Stimulated activated CD8-positive, alpha-beta memory T cell treated with anti-CD3 and anti-CD28 coated beads, Interleukin-4, amount 100 ng/mL, for 48 hours (primary cell): ENCODE results near the gene ABO.
A peak's percentile ranks its signal among the peaks of the same experiment; 100 is the strongest.
"Not testable (repeated sequence)": the region's sequence is repeated elsewhere in the genome, so short reads cannot be mapped to it uniquely, and the experiment has no call there.

Source experiments
- DNase-seq: peaks from one replicate; pipeline ENCODE4 v3.0.0-alpha.2; 2020

Gene ABO

DNA sequence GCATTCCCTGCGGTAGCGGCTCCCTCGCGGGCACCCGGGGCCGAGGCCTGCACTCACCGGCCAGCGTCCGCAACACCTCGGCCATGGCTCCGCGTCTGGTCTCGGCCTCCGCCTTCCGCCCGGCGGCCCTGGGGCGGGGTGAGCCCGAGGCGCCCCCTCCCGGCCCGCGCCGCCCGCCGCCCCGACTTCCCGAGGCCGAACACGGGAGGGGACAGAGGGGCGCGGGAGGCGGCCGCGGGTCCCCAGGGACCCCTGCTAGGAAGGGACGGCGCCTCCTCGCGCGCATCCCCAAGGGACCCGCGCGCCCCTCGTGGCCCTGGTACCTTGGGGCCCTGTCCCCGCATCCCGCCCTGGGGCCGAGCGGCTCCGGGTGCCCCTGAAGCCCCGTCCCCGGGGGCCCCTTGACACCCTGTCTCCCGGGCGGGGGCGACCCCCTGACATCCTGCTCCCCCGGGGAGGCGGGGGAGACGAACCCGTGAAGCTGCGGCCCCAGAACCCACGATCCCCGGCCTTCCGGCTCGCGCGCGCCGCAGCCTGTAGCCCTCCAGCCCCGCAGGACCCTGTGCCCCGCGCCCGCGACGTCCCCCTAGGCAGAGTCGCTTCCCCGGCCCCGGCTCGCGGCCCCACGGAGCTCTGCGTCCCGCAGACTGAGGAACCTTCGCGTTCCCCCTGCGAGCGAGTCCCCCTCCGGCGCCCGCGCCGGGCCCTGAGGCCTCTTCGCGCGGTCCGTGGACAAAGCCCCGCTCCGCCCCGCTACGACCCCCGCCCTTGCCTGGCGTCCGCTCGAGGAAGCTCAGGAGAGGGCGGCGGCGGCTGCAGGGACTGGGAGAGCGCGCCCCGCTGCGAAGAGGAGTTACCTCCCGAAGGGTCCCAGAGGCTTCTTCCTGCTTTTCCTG, at the start of gene ABO:
ABO (minus strand) TSS at position 97 of the 896 bp plus-strand sequence.
- DNase-seq, result peak; percentile 20

DNA sequence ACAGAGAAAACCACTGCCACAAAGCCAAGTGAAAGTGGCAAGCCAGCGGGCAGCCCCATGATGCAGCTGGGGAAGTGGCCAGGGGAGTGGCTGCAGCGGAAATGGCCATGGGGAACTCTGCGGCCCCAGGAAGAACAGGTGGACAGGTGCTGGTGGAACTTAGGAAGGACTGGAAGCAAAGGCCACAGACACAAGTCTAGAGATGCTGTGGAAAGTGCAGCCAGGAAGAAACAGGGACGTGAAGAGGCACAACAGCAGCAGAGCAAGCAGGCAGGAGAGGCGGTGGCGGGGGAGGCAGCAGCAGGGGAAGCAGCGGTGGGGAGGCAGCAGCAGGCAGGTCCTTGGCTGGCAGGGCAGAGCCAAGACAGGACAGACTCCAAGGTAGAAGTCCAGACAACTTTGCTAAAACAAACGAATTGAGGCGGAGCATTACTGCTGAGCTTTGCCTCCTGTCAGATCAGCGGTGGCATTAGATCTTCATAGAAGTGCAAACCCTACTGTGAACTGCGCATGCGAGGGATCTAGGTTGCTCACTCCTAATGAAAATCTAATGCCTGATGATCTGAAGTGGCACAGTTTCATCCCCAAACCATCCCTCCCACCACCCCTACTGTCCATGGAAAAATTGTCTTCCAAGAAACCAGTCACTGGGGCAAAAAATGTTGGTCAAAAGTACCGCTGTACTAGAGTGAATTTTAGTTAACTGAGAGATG, 49.1 kb upstream of the ABO start:
- DNase-seq, result no peak

DNA sequence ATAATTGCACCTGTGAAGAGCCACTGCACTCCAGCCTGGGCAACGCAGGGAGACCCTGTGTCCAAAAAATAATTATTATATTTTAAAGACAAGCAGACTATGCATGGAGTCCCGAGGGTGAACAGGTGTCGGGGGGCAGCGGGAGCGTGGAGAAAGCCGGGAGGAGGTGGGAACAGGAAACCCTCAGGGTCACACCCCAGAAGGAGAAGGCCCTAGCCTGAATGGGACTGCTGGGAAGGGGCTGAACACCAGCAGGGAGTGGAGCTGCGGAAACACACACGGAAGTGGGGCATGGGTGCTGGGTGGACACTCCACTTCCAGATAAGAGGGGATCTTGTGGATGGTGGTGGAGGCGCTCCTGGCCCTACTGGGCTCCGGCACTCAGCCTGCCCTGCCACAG, 48.2 kb upstream of the ABO start:
- no peak for DNase-seq

DNA sequence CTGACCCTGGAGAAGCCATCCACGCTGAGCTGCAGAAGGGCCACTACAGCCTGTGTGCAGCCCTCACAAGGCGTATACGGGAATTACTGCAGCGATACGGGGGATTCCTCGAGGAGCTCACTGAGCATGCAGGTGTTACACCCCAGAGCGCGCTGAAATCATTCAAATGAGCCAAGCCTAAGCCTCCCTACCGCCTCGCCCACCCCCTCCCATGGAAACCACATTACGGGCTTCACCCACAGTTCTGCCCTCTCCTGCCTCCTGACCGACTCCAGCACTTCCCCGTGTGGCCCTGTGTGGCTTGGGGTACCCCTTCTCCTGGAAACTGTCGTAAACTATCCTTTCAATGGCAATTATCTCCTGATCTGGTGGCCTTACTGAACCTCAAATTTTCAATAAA, 47.7 kb upstream of the ABO start:
- no peak for DNase-seq

DNA sequence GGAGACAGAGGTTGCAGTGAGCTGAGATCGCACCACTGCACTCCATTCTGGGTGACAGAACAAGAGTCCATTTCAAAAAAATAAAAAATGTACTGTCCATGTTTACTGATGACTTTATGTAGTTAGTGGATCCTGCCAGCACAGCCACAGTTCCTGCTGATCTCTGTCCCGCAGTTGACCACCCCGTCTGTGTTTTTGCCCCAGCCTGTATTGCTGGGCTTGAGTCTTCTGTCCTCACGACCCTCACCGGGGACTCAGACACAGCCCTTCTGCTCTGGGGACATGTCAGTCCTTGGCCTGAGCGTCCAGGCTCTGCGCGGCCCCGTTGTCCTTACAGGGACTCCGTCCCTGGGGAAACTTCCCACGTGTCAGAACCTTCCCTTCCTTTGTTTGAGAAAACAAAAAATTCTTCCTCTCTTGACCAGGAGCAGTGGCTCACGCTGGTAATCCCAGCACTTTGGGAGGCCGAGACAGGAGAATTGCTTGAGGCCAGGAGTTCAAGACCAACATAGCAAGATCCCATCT, 46.5 kb upstream of the ABO start:
- no peak for DNase-seq

DNA sequence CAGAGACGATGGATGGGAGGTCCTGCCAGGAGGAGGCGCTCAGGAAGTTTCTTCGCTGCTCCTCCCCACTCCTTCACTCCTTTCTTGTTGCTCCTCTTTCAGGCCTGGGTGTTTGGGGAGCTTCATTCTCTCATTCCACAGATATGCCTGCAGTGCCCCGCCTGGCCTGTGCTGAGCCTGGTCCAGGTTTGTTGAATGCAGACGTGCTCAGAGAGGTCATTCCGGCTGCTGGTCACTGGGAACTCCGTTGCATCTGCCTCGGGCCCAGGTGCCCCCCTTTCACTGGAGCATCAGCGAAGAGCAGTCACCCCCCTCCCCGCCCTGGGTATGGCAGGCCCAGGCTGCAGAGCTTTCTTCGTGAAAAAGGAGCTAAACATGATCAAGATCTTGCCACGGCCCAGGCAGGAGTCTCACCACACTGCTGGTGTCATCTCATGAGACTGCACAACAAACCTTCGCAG, 45.5 kb upstream of the ABO start:
- DNase-seq, result no peak

DNA sequence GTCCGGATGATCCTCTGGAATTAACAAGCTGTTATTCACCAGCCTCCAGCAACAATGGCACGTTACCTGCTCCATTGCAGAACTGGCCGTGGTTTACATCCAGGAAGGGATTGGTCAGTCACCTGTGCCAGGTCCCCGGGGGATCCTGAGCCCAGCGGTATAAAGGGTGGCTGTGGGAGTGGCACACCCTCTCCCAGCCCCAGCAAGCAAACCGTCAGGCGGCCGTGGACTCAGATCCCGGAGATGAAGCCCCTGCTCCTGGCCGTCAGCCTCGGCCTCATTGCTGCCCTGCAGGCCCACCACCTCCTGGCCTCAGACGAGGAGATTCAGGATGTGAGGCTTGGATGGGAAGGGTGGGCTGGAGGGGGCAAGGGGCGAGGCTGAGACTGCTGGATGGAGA, 42.5 kb upstream of the ABO start:
- not testable (repeated sequence) for DNase-seq

DNA sequence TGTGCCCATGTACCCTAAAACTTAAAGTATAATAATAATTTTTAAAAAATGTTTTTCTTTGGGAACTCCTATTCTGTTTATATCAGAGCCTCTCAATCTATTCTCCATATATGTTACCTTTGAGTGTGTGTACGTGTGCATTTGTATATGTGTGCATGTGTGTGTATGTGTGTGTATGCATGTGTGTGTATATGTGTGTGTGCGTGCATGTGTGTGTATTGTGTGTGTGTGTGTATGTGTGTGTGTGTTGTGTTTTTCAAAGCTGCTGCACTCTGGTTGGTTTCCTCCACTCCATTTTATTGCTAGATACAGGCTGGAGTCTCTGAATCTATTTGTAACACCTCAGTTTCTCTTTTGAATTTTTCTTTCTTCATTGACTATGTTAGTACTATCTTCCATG, 41.0 kb upstream of the ABO start:
- no peak for DNase-seq

DNA sequence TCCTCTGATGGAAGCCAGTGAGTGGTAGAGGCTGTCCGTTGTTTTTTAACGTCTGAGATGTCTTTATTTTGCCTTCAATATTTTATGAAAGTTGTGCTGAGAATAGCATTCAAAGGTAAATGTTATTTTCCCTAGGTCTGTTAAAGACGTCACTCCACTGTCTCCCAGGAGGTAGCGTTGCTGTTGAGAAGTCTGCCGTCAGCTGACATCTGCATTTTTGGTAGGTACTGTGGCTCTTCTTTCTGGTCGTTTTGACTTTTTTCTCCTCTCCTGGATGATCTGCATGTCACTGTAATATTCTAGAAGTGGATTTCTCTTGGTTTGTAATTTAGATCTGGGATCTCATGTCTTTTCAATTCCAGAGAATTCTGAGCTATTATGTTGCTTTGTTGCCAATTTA, 34.6 kb upstream of the ABO start:
- no peak for DNase-seq

DNA sequence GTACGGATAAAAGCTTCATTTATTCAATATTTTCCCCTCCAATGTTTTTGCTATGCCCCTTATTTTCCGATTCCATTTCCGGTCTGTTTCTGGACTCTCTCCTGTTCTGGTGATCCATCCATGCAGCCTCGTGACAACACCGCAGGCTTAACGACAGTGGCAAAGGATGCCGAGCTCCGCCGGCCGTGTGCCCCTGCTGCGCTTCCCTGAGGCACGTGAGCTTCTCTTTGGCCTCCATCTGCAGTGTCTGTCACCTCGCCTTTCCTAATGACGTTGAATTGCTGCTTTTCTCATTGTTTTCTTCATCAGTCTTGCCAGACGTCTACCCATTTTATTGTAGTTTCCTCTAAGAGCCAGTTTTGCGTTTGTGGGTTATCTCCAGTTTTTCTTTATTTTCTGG, 32.3 kb upstream of the ABO start:
- no peak for DNase-seq

DNA sequence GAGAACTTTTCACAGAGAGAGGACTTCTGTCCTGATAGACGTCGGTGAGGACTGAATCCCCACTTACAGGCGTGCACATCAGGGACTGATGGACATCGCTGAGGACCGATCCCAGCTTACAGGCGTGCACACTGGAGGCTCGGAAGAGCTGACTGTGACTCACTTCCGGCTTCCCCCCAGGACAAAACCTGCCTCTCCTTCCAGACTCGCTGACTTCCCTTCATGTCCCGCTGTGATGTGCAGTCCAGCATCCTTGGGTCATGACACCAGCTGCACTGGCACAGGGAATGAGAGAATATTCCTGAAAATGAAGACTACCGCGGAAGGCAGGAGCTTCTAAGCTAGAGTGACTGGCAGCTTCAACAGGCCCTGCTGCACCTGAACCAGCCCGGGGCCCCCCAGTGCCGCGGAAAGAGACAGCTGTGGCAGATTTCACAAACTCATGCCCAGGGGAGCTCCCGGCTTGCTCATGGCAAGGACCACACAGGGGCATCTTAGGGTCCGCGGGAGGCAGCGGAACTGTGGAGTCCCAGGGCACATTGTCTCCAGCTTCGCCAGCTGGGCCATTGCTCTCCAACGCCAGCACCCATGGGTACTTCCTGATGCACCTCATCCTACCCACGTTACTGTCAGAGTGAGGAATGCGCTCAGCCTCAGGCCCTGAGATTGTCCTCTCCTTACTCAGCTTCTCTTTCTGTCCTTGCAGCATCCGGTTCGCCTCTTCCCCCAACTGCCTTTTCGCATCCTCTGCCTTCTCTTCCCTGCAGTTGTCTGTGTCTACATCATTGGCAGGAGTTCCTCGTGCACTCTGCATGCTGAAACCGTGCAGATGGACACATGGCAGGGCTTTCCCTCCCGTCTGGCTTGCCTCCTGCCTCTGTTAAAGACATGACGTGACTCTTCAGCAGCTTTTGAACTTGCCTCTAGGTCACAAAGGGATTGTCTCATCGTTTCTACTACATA, 31.5 kb upstream of the ABO start:
- DNase-seq, result no peak

DNA sequence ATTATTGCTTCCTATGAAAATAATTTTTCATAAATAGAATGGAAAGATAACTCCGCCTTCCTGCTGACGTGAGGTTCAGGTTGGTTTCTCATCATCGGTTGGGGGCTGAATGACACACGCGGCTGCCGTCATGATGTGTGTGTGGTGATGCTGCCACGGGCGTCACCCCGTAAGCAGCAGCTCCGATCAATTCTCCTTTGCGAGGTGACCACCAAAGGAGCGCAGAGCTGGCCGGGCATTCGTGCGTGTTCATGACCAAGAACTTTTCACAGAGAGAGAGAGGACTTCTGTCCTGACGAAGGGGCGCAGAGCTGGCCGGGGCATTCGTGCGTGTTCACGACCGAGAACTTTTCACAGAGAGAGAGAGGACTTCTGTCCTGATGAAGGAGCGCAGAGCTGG, 30.7 kb upstream of the ABO start:
- DNase-seq, result no peak

DNA sequence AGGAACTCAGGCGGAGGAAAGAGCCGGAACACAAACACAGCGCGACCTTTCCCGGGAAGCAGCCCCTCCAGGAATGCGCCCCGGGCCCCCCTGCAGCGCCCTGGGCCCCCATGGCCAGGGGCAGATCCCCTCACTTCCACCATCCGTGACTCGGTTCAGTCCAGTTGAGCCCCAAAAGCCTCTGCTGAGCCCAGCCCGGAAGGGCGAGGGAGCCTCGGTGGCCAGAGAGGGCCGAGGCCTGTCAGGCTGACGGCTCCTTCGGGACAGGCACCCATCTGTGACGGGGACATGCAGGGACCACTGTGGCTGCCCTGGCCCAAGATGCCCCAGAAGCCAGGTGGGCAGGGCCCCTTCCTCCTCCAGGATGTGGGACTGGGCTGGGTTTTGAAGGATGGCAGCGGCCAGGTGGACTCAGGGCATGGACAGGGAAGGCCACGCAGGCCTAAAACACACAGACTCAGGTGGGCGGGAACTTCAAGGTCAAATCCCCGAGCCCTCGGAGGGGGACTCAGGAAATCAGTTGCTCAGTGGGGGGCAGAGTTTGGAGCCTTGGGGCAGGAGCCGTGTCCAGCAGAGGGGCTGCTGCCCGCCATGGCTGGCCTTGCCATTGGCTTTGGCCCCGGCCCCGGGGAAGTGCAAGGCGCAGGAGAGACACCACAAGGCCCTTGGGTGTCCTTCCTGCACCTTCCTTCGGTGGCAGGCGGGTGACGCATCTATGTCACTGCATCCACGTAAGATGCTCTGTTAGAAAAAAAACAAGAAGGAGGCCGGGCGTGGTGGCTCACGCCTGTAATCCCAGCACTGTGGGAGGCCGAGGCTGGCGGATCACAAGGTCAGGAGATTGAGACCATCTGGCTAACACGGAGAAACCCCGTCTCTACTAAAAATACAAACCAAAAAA, 29.7 kb upstream of the ABO start:
- no peak for DNase-seq

DNA sequence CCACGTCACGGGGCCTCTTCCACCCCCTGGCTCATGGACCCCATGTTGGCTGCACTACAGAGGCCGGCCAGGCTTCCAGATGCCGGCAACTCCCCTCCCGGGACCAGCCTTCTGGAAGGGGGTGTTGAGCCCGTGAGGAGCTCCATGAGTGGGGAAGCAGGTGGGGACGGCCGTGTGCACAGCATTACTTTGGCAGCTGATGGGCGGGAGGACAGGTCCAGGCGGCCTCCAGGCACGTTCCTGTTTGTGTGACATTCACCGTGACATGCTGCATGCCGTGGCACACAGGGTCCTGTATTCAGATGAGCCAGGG, 29.1 kb upstream of the ABO start:
- no peak for DNase-seq

DNA sequence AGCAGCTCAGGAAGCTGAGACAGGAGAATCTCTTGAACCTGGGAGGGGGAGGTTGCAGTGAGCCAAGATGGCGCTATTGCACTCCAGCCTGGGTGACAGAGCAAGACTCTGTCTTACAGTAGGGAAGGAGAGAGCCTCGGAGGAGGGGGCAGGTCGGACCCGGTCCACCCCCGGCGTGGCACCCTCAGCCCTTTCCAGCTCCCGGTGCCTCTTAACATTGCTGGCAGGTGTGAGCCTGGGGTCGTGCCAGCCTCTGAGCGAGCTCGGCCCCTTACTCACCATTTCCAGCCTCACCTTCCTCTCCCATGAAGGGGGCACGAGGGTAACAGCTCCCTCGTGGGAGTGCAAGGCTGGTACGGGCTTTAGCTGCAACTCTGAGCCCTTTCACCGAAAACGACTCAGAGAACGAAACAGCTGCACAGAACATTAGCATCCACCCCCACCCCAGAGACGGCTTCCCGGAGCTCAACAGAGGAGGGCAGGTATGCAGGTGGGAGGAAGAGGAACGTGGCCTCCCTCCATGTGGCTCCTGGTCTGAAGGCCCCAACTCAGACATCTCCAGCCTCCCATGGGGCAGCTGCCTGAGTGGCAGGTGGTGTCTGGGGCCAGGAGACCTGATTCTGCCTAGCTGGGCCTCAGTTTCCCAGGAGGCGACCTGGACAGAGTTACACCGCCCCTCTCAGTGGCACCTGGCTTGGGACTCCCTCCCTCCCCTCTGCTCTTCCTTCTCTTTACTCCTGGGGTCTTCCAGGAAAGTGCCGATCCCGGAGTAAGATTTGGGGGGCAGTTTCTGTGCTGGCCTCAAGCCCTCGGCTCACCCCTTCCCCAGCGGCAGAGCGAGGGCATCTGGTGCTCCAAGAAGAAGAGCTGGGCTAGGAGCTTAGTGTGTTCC, 28.5 kb upstream of the ABO start:
- no peak for DNase-seq

DNA sequence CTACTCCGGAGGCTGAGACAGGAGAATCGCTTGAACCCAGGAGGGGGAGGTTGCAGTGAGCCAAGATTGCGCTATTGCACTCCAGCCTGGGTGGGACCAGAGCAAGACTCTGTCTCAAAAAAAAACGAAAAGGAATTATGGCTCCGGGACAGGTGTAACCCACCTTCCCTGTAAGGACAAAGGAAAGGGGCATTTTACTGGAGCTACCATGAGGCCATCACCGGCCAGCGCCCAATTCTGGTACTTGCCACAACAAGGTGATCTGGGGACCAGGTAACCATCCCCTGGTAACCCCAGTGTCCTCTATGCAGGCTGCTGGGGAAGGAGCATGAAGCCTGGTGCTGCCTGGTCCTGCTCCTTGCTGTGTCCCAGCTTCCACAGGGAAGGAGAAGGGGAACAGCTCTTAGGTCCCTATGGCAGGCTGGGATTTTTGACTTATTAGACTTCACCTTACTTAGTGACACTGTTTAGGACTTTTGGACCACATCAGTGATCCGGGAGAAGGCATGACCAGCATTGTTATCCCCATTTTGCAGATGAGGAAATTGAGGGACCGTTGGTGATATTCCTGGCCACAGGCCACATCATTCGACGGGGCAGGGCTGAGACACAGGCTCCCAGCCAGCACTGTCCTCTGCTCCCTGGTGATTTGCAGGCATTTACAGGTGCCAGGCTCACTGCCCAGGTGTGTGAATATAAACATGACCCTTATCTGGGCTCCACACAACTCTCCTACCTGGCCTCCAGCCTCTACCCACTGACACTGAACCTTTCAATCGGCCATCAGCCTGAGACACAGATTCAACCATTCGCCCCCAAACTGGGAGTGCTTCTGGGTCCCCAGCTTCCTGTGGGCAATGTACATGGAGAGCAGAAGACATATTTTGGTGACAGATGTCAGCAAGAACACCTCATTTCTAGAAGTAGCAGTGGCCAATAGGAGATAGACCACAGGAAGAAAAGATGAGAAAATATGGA, 26.5 kb upstream of the ABO start:
- no peak for DNase-seq

DNA sequence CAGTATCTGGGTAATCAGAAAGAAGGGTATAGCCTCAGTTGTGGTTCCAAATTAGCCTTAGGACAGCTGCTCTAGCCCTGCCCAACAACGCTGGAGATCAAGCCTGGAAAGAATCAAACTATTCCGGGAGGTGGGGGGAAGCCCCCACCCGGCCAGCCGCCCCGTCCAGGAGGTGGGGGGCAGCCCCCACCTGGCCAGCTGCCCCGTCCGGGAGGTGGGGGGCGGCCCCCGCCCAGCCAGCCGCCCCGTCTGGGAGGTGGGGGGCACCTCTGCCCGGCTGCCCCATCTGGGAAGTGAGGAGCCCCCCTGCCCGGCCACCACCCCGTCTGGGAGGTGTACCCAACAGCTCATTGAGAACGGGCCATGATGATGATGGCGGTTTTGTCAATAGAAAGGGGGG, 25.0 kb upstream of the ABO start:
- not testable (repeated sequence) for DNase-seq

DNA sequence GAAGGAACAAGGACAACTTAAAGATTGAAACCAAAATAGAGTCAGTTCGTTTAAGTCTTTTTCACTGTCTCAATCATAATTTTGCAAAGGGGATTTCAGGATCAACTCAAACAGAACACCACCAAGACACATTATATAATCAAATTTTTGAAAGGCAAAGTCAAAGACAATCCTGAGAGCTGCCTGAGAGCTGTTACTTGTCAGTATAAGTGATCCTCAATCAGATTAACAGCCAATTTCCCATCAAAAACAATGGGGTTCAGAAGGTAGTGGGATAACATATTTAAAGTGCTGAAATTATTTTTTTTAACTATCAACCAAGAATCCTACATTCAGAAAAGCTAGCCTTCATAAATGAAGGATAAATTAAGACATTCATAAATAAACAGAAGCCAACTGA, 19.3 kb upstream of the ABO start:
- DNase-seq, result no peak

DNA sequence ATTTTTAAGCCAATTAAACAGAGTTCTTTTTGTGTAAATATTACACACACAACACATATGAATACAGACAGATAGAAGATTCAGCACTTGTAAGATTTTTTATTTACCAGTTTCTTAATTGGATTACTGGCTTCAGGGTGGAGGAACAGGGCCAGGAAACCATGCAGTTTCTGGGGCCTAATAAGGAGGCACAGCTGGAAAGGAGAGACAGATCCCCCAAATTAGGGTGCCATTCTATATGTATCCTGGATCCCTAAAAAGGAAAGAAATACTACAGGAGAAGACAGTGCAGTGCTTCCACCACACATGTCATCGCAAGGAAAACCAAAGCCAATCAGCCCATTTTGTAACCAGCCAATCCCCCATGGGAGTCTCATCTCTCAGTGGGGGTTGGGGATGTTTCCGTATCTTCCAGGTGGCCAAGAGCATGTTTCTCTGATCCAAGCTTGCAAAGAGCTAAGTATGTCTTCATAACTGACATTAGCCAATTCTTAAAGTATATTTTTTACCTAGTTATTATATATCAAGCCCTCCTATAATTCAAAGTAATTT, 15.8 kb upstream of the ABO start:
- DNase-seq, result no peak
